HepG2 (cell line): ENCODE measurements around the gene BCL7A. TPM values are rescaled to one million over a fixed set of nuclear protein-coding genes. Genes with fewer than 3 reads are reported as not detected.

ENCODE experiments used
- BCL6 ChIP-seq: IDR thresholded peaks from 2 replicates; pipeline ENCODE4 v1.6.1; 2016; ENCODE audit warnings: missing genetic modification reagents, missing compliant biosample characterization
- GABPB1 ChIP-seq: IDR thresholded peaks from 2 replicates; pipeline ENCODE4 v1.6.1; 2016; ENCODE audit warnings: mild to moderate bottlenecking, missing genetic modification reagents, moderate library complexity, missing compliant biosample characterization
- HES4 ChIP-seq: sonication (generic); formaldehyde crosslinking; IDR thresholded peaks from 2 replicates; pipeline ENCODE4 v1.9.0; 2021; ENCODE audit warnings: mild to moderate bottlenecking, missing genetic modification reagents, borderline replicate concordance
- ISL2 ChIP-seq: sonication (generic); formaldehyde crosslinking; IDR thresholded peaks from 2 replicates; pipeline ENCODE4 v1.5.0; 2020; ENCODE audit warnings: missing genetic modification reagents
- KDM2A ChIP-seq: sonication (generic); formaldehyde crosslinking; IDR thresholded peaks from 2 replicates; pipeline ENCODE4 v1.4.0; 2020; ENCODE audit warnings: low read depth, missing genetic modification reagents, borderline replicate concordance
- KMT2A ChIP-seq: sonication (generic); formaldehyde crosslinking; IDR thresholded peaks from 2 replicates; pipeline ENCODE4 v1.4.0; 2020; ENCODE audit warnings: missing genetic modification reagents
- ZFP91 ChIP-seq: sonication (generic); formaldehyde crosslinking; IDR thresholded peaks from 2 replicates; pipeline ENCODE4 v1.9.0; 2022; ENCODE audit warnings: missing genetic modification reagents, mild to moderate bottlenecking, borderline replicate concordance
- ZFX ChIP-seq: sonication (generic); formaldehyde crosslinking; IDR thresholded peaks from 2 replicates; pipeline ENCODE4 v1.4.0; 2020; ENCODE audit warnings: mild to moderate bottlenecking, low read depth, missing genetic modification reagents, moderate library complexity
- ZNF225 ChIP-seq: sonication (generic); formaldehyde crosslinking; IDR thresholded peaks from 2 replicates; pipeline ENCODE4 v1.4.0; 2020; ENCODE audit warnings: mild to moderate bottlenecking, missing genetic modification reagents
- ZNF33B ChIP-seq: sonication (generic); formaldehyde crosslinking; IDR thresholded peaks from 2 replicates; pipeline ENCODE4 v1.5.1; 2020; ENCODE audit warnings: mild to moderate bottlenecking, missing genetic modification reagents
- ZNF563 ChIP-seq: sonication (generic); formaldehyde crosslinking; IDR thresholded peaks from 2 replicates; pipeline ENCODE4 v1.8.0; 2022; ENCODE audit warnings: mild to moderate bottlenecking, moderate library complexity, missing genetic modification reagents
- ZNF713 ChIP-seq: sonication (generic); formaldehyde crosslinking; IDR thresholded peaks from 2 replicates; pipeline ENCODE4 v1.4.0; 2020; ENCODE audit warnings: mild to moderate bottlenecking, missing genetic modification reagents
- ZNF770 ChIP-seq: sonication (generic); formaldehyde crosslinking; IDR thresholded peaks from 2 replicates; pipeline ENCODE4 v1.5.0; 2020; ENCODE audit warnings: mild to moderate bottlenecking, missing genetic modification reagents
- ZNF784 ChIP-seq: sonication (generic); formaldehyde crosslinking; IDR thresholded peaks from 2 replicates; pipeline ENCODE4 v1.5.1; 2020; ENCODE audit warnings: missing genetic modification reagents, mild to moderate bottlenecking, borderline replicate concordance
- polyA plus RNA-seq, 8 experiments: library from polyadenylated mRNA; depleted of rRNA in 3 of 8; stranded (reverse) in 7 of 8; unstranded in 1 of 8; fragments of >200 nt; fragmentation: Illumina TruSeq in 4 of 8; extraction: Trizol in 4 of 8; gene quantifications; 2 replicates each; pipeline versions ENCODE4 v1.2.1 to v1.2.3, GENCODE V29; 2011 to 2016; ENCODE audit warnings: low read depth in 4 of 8, missing spikeins in 1 of 8, mixed read lengths in 1 of 8; ENCODE audit not compliant: insufficient read depth in 1 of 8
- total RNA-seq, 5 experiments: library from RNA; depleted of rRNA; stranded (reverse); fragments of >200 nt; fragmentation: Illumina TruSeq; extraction: Trizol; gene quantifications; 2 replicates each; pipeline ENCODE4 v1.2.3, GENCODE V29; 2016; ENCODE audit warnings: low read depth in 1 of 5
- TF ChIP-seq, protein P1 (sequence below): sonication (generic); formaldehyde crosslinking; IDR thresholded peaks from 2 replicates; pipeline ENCODE4 v1.4.0; 2020; ENCODE audit warnings: mild to moderate bottlenecking, missing genetic modification reagents
- TF ChIP-seq, protein P2 (sequence below), 2 experiments: sonication (generic) in 1 of 2; formaldehyde crosslinking in 1 of 2; IDR thresholded peaks; 2 replicates each; pipeline versions ENCODE4 v1.4.0 to v1.6.1; 2018 to 2020; ENCODE audit warnings: missing genetic modification reagents in 2 of 2, borderline replicate concordance in 1 of 2, low read depth in 1 of 2, mild to moderate bottlenecking in 1 of 2, missing biosample characterization in 1 of 2
- TF ChIP-seq, protein P3 (sequence below): IDR thresholded peaks from 2 replicates; pipeline ENCODE4 v1.6.1; 2016; ENCODE audit warnings: missing compliant biosample characterization, missing genetic modification reagents, borderline replicate concordance

The BCL7A gene
- total and polyA plus RNA-seq, 2 of the 13 experiments (the other 11 are each of a cell fraction or from before 2014, with no cell fraction given) = 4.1 to 6.2 TPM

- TF ChIP-seq, protein P1, sequence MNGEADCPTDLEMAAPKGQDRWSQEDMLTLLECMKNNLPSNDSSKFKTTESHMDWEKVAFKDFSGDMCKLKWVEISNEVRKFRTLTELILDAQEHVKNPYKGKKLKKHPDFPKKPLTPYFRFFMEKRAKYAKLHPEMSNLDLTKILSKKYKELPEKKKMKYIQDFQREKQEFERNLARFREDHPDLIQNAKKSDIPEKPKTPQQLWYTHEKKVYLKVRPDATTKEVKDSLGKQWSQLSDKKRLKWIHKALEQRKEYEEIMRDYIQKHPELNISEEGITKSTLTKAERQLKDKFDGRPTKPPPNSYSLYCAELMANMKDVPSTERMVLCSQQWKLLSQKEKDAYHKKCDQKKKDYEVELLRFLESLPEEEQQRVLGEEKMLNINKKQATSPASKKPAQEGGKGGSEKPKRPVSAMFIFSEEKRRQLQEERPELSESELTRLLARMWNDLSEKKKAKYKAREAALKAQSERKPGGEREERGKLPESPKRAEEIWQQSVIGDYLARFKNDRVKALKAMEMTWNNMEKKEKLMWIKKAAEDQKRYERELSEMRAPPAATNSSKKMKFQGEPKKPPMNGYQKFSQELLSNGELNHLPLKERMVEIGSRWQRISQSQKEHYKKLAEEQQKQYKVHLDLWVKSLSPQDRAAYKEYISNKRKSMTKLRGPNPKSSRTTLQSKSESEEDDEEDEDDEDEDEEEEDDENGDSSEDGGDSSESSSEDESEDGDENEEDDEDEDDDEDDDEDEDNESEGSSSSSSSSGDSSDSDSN (CRISPR knock-in tag) = peak; percentile 27; the same call in 1 of the 2 replicates
- TF ChIP-seq ISL2 (CRISPR knock-in tag) = no peak
- peak; percentile 18; the same call in 1 of the 2 replicates for TF ChIP-seq KMT2A (CRISPR knock-in tag)
- 0 out of 2 replicates have a peak, but pooled peaks have one; percentile 39 for TF ChIP-seq HES4 (CRISPR knock-in tag)
- 0 out of 2 replicates have a peak, but pooled peaks have one; percentile 35 for TF ChIP-seq ZFP91
- TF ChIP-seq ZNF225 (CRISPR knock-in tag) = 0 out of 2 replicates have a peak, but pooled peaks have one; percentile 14
- TF ChIP-seq GABPB1 (CRISPR knock-in tag) = 0 out of 2 replicates have a peak, but pooled peaks have one; percentile 14
- TF ChIP-seq ZNF713 (CRISPR knock-in tag) = 0 out of 2 replicates have a peak, but pooled peaks have one; percentile 37
- peak; percentile 13; the same call in 1 of the 2 replicates for TF ChIP-seq ZNF563
- peak; percentile 20; the same call in 1 of the 2 replicates for TF ChIP-seq BCL6
- TF ChIP-seq, protein P2, sequence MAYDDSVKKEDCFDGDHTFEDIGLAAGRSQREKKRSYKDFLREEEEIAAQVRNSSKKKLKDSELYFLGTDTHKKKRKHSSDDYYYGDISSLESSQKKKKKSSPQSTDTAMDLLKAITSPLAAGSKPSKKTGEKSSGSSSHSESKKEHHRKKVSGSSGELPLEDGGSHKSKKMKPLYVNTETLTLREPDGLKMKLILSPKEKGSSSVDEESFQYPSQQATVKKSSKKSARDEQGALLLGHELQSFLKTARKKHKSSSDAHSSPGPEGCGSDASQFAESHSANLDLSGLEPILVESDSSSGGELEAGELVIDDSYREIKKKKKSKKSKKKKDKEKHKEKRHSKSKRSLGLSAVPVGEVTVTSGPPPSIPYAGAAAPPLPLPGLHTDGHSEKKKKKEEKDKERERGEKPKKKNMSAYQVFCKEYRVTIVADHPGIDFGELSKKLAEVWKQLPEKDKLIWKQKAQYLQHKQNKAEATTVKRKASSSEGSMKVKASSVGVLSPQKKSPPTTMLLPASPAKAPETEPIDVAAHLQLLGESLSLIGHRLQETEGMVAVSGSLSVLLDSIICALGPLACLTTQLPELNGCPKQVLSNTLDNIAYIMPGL (CRISPR knock-in tag; IDR thresholded peaks at IDR 0.05; ENCODE audit: borderline replicate concordance in 1 of 2, low read depth in 1 of 2) = peak in 1 of 2 experiments; percentile 43; a peak in 1 of 4 replicates
- TF ChIP-seq ZNF770 (CRISPR knock-in tag) = 0 out of 2 replicates have a peak, but pooled peaks have one; percentile 32
- TF ChIP-seq KDM2A (CRISPR knock-in tag) = peak; percentile 46; the same call in 1 of the 2 replicates
- TF ChIP-seq, protein P3, sequence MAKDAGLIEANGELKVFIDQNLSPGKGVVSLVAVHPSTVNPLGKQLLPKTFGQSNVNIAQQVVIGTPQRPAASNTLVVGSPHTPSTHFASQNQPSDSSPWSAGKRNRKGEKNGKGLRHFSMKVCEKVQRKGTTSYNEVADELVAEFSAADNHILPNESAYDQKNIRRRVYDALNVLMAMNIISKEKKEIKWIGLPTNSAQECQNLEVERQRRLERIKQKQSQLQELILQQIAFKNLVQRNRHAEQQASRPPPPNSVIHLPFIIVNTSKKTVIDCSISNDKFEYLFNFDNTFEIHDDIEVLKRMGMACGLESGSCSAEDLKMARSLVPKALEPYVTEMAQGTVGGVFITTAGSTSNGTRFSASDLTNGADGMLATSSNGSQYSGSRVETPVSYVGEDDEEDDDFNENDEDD = no peak; the same call in 1 of the 2 replicates
- TF ChIP-seq ZNF33B (CRISPR knock-in tag) = 0 out of 2 replicates have a peak, but pooled peaks have one; percentile 25
- peak; percentile 30; the same call in 1 of the 2 replicates for TF ChIP-seq ZFX
- peak; percentile 48; the same call in 1 of the 2 replicates for TF ChIP-seq ZNF784 (CRISPR knock-in tag)
These were observed 377 bp upstream of the BCL7A start (continued) for GRCh38 chr12:122021193-122021821.
